GM18873 (cell line): ENCODE data around the gene KLHL22.
"Not testable (repeated sequence)": the region's sequence is repeated elsewhere in the genome, so short reads cannot be mapped to it uniquely, and the experiment has no call there.

ENCODE experiments used
- ATAC-seq: cut with Tn5 transposase; IDR thresholded peaks from one replicate; pipeline ENCODE4 v1.9.1; 2021; ENCODE audit warnings: mild to moderate bottlenecking, moderate library complexity, moderate number of reproducible peaks; ENCODE audit not compliant: unreplicated experiment, low FRiP score

Gene KLHL22

DNA sequence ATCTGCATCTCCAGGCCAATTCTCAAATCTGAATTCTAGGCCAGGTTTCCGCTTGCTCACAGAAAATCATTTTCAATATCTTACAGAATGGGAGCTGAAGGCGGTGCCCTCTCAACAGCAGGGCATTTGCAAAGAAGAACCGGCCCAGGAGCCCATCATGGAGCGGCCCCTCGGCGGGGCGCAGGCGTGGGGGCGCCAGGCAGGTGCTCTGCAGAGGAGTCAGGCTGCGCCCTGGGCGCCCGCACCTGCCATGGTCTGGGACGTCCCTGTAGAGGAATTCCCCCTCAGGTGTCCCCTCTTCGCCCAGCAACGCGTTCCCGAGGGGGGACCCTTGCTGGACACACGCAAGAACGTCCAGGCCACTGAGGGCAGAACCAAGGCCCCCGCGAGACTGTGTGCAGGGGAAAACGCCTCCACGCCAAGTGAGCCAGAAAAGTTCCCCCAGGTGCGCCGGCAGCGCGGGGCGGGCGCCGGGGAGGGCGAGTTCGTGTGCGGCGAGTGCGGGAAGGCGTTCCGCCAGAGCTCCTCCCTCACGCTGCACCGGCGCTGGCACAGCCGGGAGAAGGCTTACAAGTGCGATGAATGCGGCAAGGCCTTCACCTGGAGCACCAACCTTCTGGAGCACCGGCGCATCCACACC, 90.2 kb downstream of the KLHL22 start:
- no peak for ATAC-seq

DNA sequence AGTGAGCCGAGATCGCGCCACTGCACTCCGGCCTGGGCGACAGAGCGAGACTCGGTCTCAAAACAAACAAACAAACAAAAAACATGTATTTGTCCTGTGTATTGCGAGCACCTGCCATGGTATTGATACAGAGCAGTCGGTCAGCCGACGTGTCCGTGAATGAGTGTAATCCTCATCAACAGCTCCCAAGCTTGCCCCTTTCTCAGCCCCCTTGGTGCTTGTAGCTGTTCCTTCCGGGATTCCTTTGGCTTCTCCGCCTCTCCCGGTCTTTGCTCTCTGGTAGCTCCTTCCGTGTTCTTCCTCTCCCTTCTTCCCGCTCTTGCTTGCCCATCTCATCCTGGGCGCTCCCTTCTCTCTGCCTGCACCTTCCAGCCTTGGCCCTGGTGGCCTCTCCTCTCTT, 90.7 kb downstream of the KLHL22 start:
- ATAC-seq: no peak

DNA sequence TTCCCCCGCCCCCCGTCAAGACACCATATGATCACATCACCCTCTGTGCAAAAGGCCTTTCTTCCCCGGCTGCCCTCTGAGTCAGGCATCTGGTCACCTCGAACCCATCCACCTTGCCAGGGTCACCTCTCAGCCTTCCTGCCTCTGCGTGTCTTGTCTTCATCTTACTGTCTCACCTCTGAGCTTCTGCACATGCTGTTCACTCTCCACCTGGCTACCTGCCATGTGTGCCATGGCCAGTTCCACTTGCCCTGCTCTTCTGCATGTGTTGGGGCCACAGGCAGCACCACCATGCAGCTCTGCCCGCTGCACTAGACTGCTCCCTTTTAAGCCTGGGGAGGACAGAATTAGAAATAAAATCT, 91.8 kb downstream of the KLHL22 start:
- no peak for ATAC-seq

DNA sequence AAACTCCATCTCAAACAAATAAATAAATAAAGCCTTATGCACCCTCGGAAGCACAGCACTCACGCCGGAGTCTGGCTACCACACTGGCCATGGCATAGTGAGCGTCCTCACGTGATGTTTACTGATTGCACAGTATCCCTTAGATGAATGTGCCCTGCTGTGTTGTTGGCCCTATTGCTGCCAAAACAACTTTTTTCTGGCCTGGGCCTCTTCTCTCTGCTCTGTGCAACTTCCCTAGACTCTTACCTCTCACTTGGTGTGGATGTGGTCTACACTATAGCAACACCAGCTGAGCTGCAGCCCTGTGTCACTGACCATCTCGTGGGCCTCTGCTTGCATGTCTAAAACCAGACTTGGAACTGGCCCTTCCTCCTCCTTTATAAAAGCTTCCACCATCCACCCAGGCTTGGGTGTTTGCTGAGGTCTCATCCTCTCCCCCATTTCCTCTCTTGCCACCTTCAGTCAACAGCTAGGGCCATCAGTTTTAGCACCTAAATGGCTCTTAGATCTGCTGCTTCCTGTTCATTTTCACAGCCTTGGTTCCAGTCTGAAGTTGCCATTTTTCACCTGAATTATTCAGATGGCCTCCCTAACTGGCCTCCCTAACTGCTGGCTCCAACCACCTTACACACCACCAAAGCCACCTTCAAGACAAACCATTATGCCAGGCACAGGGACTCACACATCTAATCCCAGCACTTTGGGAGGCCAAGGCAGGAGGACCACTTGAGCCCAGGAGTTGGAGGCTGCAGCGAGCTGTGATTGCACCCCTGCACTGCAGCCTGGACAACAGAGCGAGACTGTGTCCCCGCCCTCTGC, 92.4 kb downstream of the KLHL22 start:
- ATAC-seq: no peak

DNA sequence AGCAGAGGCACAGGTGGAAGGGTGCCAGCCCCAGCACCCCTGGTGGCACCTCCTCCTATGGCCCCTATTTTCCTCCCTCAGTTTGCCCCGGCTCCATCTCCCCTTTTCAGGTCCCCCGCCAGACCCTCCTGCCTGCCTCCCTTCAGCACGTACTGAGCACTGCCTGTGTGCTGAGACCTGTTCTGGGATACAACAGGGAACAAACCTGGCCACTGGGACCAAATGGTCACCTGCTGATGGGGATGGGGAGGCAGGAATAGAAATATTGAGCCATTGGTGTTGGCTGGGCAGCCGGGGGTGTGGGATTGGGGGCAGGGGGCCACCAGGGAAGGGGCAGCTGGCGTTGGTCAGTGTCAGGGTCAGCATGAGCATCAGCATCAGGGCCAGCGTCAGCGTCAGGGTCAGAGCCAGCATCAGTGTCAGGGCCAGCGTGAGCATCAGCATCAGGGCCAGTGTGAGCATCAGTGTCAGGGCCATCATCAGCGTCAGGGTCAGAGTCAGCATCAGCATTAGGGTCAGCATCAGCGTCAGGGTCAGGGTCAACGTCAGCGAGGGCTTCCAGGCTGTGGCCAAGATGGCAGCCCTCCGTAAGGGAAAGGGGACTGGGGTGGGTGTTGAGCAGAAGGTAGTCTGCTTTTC, 94.1 kb downstream of the KLHL22 start:
- ATAC-seq: no peak

DNA sequence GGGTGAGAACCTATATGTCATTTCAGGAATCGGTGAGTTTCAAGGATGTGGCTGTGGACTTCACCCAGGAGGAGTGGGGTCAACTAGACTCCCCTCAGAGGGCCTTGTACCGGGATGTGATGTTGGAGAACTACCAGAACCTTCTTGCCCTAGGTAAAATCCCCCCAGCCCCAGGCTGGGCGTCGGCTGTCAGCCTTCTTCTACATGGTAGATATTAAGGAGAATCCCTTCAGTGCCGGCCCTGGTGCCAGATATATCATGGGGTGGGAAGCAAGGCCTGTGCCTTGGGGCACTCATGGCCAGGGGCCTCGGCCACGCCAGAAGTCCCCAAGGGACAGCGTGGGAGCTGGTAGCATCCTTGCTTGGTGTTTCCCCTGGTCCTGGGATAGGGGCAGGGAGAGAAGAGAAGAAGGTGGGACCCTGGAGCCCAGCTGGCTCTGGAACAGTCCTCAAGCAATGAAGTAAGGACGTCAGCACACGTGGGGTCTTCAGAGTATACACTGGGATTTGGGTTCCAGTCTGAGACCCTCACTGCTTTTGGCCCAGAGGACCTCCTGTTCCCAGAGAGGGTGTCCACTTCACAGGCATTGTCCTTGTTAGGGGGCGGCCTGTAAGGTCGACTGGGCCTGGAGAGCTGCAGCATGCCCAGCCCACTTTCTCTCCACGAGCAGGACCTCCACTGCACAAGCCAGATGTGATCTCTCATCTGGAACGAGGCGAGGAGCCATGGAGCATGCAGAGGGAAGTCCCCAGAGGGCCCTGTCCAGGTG, 94.8 kb downstream of the KLHL22 start:
- ATAC-seq: no peak

DNA sequence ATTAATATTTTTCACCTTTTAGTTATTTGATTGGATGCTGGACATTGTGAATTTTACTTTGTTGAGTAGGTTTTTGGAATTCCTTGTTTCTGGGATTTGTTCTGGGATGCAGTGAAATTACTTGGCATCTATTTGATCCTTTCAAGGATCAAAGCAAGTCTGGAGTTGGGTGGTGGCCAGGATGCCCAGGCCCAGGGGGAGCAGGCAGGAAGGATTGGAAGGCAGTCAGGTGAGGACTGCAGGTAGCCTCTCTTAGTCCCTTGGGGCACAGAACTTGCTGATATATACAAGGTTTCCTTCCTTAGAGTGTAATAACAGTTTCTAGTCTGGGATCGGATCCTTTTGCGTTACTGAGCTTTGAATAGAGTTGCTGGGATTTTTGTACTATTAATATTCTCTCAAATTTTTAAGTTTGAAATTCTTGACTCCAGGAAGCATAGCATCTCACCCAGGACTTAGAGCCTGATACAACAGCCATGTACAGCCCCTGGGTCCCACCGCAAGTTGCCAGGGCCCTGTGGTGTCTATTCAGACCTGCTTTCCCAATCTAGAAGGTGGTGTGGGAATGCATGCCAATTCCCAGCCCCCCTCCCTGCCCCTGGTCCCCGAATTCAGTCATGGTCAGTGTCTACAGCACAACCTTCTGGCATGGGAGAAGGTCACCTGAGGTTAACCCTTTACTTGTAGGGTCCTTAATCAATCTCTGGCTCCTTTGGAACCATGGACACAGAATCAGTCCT, 95.6 kb downstream of the KLHL22 start:
- ATAC-seq: no peak

DNA sequence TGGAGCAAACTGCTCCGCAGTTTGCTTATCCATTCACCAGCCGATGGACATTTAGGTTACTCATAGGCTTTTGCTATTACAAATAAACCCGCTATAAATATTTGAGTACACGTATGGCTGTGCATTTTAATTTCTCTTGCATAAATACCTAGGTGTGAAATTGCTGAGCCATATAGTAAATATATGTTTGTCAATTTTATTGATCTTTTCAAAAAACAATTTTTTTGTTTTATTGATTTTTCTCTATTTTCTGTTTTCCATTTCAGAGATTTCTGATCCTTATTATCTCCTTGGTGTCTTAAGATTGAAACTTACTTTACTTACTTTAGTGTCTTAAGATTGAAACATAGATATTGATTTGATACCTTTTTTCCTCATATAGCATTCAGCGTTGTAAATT, 97.2 kb downstream of the KLHL22 start:
- ATAC-seq: no peak

DNA sequence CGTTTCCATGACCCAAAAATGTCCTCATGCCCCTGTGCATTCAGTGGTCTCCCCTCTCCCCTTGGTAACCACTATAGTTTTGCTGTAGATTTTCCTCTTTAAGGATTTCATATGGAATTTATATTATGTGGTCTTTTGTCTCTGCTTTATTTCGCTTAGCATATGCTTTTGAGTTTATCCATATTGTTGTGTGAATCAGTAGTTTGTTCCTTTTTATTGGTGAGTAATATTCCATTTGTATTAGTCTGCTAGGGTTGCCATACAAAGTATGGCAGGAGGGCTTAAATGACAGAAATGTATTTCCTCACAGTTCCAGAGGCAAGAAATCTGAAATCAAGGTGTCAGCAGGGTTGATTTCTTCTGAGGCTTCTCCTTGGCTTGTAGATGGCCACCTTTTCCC, 98.1 kb downstream of the KLHL22 start:
- ATAC-seq: no peak

DNA sequence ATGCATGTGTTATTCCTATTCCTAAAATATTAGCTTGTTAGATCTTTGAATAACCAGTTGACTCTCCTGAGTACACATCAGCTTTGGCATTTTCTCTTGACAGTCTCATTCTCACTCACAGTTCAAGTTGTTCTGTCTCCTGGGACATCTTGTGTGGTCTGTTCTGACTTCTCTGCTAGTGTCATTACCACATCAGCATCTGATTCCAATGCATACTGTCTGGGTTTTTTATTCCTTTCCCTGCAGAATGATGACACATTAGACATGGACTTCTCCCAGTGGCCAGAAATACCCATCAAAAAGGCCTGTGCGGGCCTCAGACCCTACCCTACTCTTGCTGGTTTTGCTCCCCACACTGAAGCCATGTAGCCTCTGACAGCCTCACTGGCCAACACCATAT, 99.0 kb downstream of the KLHL22 start:
- no peak for ATAC-seq

DNA sequence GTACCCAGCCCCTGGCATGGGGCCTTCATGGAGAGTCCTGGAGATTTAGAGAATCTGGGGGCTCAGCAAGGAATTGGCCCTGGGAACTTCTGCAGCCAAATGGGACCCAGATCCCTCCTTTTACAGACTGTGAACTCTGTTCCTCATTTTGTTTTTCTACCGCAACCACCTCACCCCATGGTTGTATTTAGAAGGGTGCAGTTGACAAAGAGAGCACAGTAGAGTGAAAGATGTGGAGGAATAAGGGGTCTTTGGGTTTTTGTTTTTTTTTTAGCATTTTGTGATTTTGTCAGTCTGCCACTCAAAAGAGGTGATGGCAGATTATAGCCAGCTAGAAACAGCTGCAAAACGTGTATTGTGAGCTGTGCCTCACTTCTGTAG, 99.7 kb downstream of the KLHL22 start:
- no peak for ATAC-seq

DNA sequence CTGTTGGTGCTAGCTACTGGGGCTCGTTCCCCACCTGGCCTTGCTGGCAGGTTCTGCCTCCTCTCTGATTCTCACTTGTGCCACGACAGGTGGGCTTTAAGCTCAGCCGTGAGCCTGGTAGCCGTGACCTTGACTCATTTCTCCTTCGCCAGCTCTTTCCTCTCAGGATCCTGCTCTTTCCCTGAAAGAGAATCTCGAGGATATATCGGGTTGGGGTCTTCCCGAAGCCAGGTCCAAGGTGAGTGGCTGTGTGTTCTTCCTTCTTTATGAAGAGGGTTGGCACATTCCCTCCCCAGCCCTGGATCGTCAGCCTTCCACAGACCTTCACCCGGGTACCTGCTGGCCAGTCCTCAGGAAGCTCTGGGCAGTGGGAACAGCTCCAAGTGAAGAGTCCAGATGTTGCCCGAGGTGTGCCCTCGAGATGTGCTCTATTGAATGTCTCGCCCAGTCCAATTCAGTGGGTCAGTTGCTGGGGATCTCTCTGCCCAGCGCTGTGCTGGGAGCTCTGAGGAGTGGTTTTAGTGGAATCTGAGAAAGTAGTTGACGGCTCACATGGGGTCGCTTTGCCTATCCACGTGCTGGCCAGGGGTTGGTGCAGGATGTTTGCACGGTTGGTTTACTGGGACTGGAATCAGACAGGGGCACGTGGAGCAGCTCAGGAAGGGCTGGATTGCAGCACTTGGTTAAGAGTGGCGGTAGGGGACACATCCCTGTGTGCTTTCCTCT, 100.3 kb downstream of the KLHL22 start:
- ATAC-seq: no peak

DNA sequence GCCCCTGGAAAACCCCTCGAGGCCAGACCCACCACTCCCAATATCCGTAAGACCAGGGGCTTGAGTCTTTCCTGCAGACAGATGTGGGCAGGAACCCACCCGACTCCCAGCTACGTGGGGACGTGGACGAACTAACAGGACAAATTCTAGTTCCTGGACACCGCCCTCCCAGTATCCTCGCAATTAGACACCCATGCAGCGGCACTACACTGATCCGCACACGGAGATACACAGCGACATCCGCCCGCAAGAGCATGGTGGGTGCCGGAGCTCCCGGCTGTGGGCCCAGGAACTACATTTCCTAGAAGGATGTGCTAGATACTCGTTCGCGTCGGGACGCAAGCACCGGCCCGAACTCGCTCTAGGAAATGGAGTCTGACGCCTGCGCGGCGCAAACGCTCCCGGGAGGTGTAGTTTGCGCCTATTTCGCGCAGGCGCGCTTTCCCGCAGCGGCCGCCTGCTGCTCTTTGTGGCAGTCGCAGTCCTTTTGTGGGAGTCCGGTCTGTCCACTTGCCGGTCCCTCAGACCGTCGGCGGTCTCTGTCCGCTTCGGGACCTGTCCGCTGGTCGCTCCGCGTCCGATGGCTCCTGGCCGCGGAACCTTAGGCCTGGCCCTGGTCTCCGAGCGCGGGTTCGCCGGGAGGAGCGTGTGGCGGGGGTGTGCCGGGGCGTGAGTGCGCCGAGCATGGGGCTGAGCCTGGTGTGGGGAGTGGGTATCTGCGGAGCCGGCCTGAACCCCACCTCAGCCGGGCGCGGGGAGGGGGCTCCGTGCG, 101.7 kb downstream of the KLHL22 start, which contains the start of gene ZNF74:
TSS of gene ZNF74 (plus strand) at position 447 of the 772 bp plus-strand sequence. CDS start 478 bp downstream, outside the sequence.
- ATAC-seq: peak; percentile 64

DNA sequence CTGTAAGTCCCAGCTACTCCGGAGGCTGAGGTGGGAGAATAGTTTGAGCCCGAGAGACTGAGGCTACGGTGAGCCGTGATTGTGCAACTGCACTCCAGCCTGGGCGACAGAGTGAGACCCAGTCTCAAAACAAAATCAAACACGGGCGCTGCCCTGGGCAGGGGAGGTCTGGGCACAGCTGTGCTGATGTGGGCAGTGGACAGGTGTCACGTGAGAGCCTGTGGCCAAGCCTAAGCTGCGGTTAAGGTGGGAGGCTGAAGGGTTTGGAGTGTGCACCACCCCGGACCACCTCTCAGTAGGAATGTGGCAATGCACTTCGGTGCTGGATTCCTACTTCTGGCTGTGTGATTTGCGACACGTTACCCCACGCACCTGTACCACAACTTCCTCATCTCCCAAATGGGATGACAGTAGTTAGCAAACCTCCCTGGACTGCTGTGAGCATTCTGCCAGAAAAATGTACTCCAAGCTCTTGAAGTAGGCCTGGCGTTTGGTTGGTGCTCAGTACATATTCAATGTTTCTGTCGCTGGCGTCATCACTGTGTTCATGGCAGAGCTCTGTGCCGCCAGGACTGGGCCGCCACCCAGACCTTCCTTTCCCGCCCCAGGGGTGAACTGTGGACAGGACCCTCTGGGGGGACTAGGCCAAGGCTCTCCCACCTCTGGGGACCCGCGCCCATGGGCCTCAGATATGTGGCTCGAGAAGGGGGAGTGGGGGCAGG, 102.5 kb downstream of the KLHL22 start:
- ATAC-seq: no peak

DNA sequence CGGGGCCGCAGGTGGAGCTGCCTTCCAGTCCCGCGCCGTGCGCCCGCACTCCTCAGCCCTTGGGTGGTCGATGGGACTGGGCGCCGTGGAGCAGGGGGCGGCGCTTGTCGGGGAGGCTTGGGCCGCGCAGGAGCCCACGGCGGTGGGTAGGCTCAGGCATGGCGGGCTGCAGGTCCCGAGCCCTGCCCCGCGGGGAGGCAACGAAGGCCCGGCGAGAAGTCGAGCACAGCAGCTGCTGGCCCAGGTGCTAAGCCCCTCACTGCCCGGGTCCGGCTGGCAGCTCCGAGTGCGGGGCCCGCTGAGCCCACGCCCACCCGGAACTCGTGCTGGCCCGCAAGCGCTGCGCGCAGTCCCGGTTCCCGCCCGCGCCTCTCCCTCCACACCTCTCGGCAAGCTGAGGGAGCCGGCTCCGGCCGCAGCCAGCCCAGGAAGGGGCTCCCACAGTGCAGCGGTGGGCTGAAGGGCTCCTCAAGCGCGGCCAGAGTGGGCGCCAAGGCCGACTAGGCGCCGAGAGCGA, 103.2 kb downstream of the KLHL22 start:
- ATAC-seq: not testable (repeated sequence)
